ENCODE measurements around the gene ST3GAL5.

GRCh38 chr2:85886141-85886540, 2.6 kb downstream of the ST3GAL5 start:
- TF ChIP-seq POLR2AphosphoS5 (IDR thresholded peaks at IDR 0.05) (no peak), CTCF (IDR thresholded peaks at IDR 0.05) (no peak), POLR2A (IDR thresholded peaks at IDR 0.05) (no peak), EP300 (IDR thresholded peaks at IDR 0.05; ENCODE audit: low read depth) (no peak)
